ENCODE data around the gene BAZ2B. TPM values are rescaled to one million over a fixed set of nuclear protein-coding genes. Genes with fewer than 3 reads are reported as not detected.

Gene BAZ2B
- total and polyA plus RNA-seq, 4 donors: 18.3 to 266 (median 39.5) TPM

DNA sequence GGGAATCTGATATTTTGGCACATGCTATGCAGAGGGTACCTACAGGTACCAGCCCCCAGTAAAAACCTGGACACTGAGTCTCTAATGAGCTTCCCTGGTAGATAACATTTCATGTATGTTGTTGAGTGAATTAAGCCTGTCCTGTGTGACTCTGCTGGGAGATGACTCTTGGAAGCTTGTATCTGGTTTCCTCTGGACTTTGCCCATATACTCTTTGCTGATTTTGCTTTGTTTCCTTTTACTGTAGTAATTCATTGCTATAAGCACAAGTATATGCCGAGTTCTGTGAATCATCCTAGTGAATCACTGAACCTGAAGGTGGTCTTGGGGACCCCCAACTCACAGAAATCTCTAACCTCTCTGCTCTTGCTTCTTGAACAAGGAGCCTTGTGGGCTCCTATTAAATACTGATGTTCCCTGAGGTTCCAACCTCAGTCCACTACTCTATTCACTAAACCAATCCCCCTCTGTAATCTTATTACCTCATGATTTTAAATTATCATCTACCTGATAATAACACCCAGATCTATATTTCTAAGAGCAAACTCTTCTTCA, 235.6 kb downstream of the BAZ2B start:
- Histone ChIP-seq H3K27ac (ENCODE audit: low read depth in 1 of 2, low read length in 1 of 2) (no peak overlapping the region), H3K9ac (ENCODE audit: insufficient read depth in 1 of 2, low read length in 2 of 2) (no peak overlapping the region), H3K4me3 (no peak overlapping the region), H3K36me3 (ENCODE audit: control insufficient read depth in 4 of 4, insufficient read depth in 4 of 4, low read length in 4 of 4) (peaks cover 5 to 40% (median 22%) of the 10 kb centered on the region in 4 donors), H3K9me3 (ENCODE audit: control insufficient read depth in 4 of 4, insufficient read depth in 3 of 4, low read length in 3 of 4) (no peaks in the 10 kb centered on the region), H3K4me1 (ENCODE audit: control insufficient read depth in 5 of 5, insufficient read depth in 5 of 5, low read length in 5 of 5) (no peaks in the 10 kb centered on the region), H3K27me3 (ENCODE audit: control insufficient read depth in 3 of 3, insufficient read depth in 3 of 3, low read length in 2 of 3) (no peaks in the 10 kb centered on the region)
- WGBS, 2 donors: 96 to 100% methylated on average over 1 of the region's 1 CpG
- no peak for DNase-seq
- ATAC-seq (ENCODE audit: insufficient read depth, low FRiP score): no peak
- TF ChIP-seq, protein P1, sequence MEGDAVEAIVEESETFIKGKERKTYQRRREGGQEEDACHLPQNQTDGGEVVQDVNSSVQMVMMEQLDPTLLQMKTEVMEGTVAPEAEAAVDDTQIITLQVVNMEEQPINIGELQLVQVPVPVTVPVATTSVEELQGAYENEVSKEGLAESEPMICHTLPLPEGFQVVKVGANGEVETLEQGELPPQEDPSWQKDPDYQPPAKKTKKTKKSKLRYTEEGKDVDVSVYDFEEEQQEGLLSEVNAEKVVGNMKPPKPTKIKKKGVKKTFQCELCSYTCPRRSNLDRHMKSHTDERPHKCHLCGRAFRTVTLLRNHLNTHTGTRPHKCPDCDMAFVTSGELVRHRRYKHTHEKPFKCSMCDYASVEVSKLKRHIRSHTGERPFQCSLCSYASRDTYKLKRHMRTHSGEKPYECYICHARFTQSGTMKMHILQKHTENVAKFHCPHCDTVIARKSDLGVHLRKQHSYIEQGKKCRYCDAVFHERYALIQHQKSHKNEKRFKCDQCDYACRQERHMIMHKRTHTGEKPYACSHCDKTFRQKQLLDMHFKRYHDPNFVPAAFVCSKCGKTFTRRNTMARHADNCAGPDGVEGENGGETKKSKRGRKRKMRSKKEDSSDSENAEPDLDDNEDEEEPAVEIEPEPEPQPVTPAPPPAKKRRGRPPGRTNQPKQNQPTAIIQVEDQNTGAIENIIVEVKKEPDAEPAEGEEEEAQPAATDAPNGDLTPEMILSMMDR (IDR thresholded peaks at IDR 0.05; ENCODE audit: control extremely low read depth, extremely low read depth): no peak

DNA sequence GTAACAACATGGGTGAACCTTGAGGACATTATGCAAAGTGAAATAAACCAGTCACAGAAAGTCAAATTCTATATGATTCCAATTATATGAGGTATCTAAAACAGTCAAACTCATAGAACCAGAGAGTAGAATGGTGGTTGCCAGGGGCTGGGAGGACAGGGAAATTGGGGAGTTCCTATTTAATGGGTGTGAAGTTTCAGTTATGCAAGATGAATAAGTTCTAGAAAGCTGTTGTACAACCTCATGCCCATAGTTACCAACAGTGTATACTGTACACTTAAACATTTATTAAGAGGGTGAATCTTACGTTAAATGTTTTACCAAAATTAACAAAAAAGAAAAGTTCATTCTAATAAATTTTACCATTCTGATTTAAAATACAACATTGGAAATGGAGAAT, 237.2 kb downstream of the BAZ2B start:
- TF ChIP-seq, protein P1 (IDR thresholded peaks at IDR 0.05; ENCODE audit: control extremely low read depth, extremely low read depth): no peak
- H3K27ac ChIP-seq (ENCODE audit: low read depth in 1 of 2, low read length in 1 of 2): no peak overlapping the region
- H3K27me3 ChIP-seq (ENCODE audit: control insufficient read depth in 3 of 3, insufficient read depth in 3 of 3, low read length in 2 of 3): no peaks in the 10 kb centered on the region
- no peaks in the 10 kb centered on the region for H3K4me1 ChIP-seq (ENCODE audit: control insufficient read depth in 5 of 5, insufficient read depth in 5 of 5, low read length in 5 of 5)
- H3K9ac ChIP-seq (ENCODE audit: insufficient read depth in 1 of 2, low read length in 2 of 2): no peak overlapping the region
- peaks cover 3 to 32% (median 17%) of the 10 kb centered on the region in 4 donors for H3K36me3 ChIP-seq (ENCODE audit: control insufficient read depth in 4 of 4, insufficient read depth in 4 of 4, low read length in 4 of 4)
- no peak overlapping the region for H3K4me3 ChIP-seq
- ATAC-seq (ENCODE audit: insufficient read depth, low FRiP score) (no peak), DNase-seq (no peak)
- no peaks in the 10 kb centered on the region for H3K9me3 ChIP-seq (ENCODE audit: control insufficient read depth in 4 of 4, insufficient read depth in 3 of 4, low read length in 3 of 4)
- 0% methylated on average over 1 of the region's 1 CpG for WGBS, 2 donors

DNA sequence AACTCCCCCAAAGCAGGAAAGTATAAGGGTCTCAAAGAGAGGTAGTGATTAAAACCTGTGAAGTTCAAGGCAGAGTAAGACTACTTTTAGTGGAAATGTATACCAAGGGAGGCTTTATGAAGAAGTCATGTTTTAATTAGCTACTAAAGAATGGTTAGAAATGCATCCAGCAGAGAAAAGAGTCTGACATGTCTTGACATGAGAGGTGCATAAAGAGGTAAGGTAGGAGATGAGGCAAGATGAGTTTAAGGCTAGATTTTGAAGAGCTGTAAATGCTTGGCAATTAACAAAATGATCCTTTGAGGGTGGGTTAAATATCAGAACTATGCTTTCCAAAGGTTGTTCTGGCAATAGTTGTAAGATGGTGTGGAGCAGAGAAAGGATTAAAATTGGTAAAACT, 241.1 kb downstream of the BAZ2B start:
- Histone ChIP-seq H3K4me3 (no peak overlapping the region), H3K9me3 (ENCODE audit: control insufficient read depth in 4 of 4, insufficient read depth in 3 of 4, low read length in 3 of 4) (no peaks in the 10 kb centered on the region), H3K9ac (ENCODE audit: insufficient read depth in 1 of 2, low read length in 2 of 2) (no peak overlapping the region), H3K4me1 (ENCODE audit: control insufficient read depth in 5 of 5, insufficient read depth in 5 of 5, low read length in 5 of 5) (no peaks in the 10 kb centered on the region), H3K27ac (ENCODE audit: low read depth in 1 of 2, low read length in 1 of 2) (no peak overlapping the region), H3K36me3 (ENCODE audit: control insufficient read depth in 4 of 4, insufficient read depth in 4 of 4, low read length in 4 of 4) (peaks cover 7 to 31% (median 18%) of the 10 kb centered on the region in 4 donors), H3K27me3 (ENCODE audit: control insufficient read depth in 3 of 3, insufficient read depth in 3 of 3, low read length in 2 of 3) (no peaks in the 10 kb centered on the region)
- DNase-seq (no peak), ATAC-seq (ENCODE audit: insufficient read depth, low FRiP score) (no peak)
- TF ChIP-seq, protein P1 (IDR thresholded peaks at IDR 0.05; ENCODE audit: control extremely low read depth, extremely low read depth): no peak

DNA sequence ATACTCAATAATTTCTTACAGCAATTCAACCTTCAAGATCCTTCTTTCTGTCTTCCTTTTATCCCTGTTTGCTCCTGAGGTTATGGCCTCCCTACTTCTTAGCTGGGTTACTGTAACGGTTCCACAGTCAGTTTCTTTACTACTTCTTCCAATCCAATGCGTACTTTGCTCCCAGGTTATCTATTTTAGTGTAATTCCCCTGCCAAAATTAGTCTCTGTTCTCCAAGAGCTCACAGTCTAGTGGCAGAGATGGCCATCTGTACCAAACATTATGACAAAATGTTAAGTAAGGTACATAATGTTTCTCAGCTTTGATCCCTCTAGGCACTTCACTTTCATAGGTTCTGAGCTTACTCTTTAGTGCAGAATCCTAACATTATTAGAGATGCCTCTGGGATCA, 244.8 kb downstream of the BAZ2B start:
- ATAC-seq (ENCODE audit: insufficient read depth, low FRiP score) (no peak), DNase-seq (no peak)
- TF ChIP-seq, protein P1 (IDR thresholded peaks at IDR 0.05; ENCODE audit: control extremely low read depth, extremely low read depth): no peak
- WGBS, 2 donors: 48 to 50% methylated on average over 2 of the region's 2 CpGs
- H3K27me3 ChIP-seq (ENCODE audit: control insufficient read depth in 3 of 3, insufficient read depth in 3 of 3, low read length in 2 of 3): no peaks in the 10 kb centered on the region
- no peak overlapping the region for H3K9ac ChIP-seq (ENCODE audit: insufficient read depth in 1 of 2, low read length in 2 of 2)
- no peak overlapping the region for H3K4me3 ChIP-seq
- no peaks in the 10 kb centered on the region for H3K4me1 ChIP-seq (ENCODE audit: control insufficient read depth in 5 of 5, insufficient read depth in 5 of 5, low read length in 5 of 5)
- H3K9me3 ChIP-seq (ENCODE audit: control insufficient read depth in 4 of 4, insufficient read depth in 3 of 4, low read length in 3 of 4): no peaks in the 10 kb centered on the region
- peak overlapping the region in 1 of 2 donors; percentile 40 for H3K27ac ChIP-seq (ENCODE audit: low read depth in 1 of 2, low read length in 1 of 2)
- H3K36me3 ChIP-seq (ENCODE audit: control insufficient read depth in 4 of 4, insufficient read depth in 4 of 4, low read length in 4 of 4): peaks cover 10 to 37% (median 22%) of the 10 kb centered on the region in 4 donors
